ENCODE measurements around the gene IPO4.

GRCh38 chr14:24157331-24157730, 31.3 kb downstream of the IPO4 start:
- TF ChIP-seq POLR2A (IDR thresholded peaks at IDR 0.05; ENCODE audit: low read depth, low read length) (no peak; the same call in 1 of the 2 replicates), POLR2AphosphoS5 (IDR thresholded peaks at IDR 0.05; ENCODE audit: low read depth, low read length) (no peak), TAF1 (IDR thresholded peaks at IDR 0.05; ENCODE audit: borderline replicate concordance, low read depth, low read length) (no peak)

Measured in GM12892 (cell line).